HG03460 (cell line): Measurements from ENCODE around the gene CYP19A1.

ENCODE experiments used
- ATAC-seq: cut with Tn5 transposase; IDR thresholded peaks from one replicate; pipeline ENCODE4 v1.9.1; 2021; ENCODE audit not compliant: unreplicated experiment

The CYP19A1 gene

GRCh38 chr15:51224428-51224827 lies 114.0 kb downstream of the CYP19A1 start:
- no peak for ATAC-seq

DNA sequence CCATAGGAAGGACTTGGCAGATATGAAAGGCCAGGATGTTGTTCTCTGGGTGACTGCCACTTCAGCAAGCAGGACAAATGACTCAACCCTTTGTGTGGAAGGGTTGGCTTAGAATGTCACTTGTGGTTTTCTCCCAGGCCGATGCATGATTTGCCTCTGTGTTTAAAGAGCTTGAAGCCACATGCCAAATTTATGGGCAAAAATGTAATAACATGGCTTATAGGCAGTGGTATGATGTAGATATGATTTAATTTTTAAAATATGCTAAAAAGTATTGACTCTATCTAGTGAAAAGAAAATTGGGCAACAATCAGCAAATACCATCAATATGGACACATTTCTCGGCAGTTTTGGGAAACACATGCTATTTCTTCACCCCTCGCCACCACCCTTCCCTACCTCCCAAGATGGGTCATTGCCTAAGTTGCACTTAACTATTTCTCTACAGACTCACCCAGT lies 114.6 kb downstream of the CYP19A1 start:
- ATAC-seq, result no peak

GRCh38 chr15:51218299-51218938 lies 120.0 kb downstream of the CYP19A1 start:
- ATAC-seq, result no peak

DNA sequence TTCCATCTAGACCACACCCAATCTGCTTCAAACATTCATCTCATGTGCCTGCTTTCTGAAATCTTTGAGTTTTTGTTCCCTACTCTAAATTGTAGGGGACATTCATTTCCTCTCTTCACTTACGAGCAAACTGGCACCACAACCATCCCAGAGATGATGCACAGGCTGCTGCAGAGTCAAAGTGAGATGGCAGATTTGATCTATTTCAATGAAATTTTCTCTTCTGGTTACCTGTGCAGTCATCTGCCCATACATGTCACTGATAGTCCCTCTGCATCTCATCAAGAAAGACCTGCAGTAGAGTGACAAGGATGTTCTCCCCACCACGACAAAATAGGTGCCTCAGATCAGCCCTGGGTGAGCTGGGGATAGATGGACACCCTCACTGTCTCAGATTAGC lies 125.5 kb downstream of the CYP19A1 start:
- ATAC-seq, result no peak

- ATAC-seq, result no peak
Measured at GRCh38 chr15:51212239-51212638, 126.2 kb downstream of the CYP19A1 start.

DNA sequence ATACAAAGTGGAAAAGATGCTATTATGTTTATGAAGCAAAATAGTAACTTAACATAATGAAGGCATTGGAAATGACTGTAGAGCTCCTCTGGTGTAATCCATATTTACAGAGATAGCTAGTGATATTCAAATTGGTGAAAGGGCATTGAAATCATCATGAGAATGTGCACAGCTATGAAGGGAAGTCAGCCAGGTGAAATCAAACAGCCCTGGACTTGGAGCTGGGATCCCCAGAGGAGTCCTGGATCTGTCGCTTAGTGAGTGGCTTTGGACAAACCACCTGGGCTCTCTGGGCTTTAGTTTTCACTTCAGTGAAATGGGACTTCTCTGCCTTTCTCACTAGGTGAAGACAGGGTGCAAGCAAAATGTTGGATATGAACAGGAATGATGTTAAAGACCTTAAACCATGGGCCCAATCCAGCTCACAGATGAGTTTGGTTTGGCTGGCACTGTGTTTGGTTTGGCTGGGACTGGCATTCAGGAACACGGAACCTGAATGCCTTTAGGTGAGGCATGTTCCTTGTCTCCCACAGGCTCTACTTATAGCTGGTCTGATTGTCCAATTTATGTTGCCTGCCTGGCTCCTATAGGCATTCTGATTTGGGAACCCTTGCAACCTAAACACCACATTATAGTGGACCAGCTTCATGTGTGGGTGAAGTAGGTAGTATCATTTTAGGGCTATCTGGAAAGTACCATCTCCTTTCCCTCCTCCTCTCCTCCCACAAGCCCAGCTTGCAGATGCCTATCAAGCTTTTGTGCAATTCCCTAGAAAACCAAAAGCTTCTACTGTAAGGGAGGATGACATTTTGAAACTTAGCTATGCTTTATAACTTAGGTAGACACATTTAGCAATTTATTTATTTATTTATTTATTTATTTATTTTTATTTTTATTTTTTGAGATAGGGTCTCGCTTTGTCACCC lies 133.1 kb downstream of the CYP19A1 start:
- ATAC-seq, result no peak

- no peak for ATAC-seq
Measured at GRCh38 chr15:51203797-51204196, 134.6 kb downstream of the CYP19A1 start.

DNA sequence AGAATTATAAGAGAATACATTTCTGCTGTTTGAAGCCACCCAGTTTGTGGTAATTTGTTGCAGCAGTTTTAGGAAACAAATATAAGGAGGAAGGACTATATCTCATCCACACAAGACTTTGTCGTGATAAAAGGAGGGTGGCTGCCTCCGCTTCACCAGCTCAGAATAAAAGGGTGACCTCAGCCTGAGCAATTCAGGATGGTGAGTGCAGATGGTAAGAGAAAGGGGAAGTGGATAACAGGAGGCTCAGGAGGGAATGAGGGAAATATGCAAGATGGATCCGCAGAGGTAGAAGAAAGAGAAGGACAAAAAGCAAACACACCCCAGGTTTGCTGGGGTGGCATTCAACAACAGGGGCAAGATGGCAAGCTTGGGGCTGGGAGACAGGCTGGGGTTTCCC lies 135.6 kb downstream of the CYP19A1 start:
- ATAC-seq, result no peak

- ATAC-seq, result no peak
Measured at GRCh38 chr15:51201581-51201980, 136.8 kb downstream of the CYP19A1 start.

GRCh38 chr15:51200792-51201191 lies 137.6 kb downstream of the CYP19A1 start:
- no peak for ATAC-seq

GRCh38 chr15:51199541-51199940 lies 138.9 kb downstream of the CYP19A1 start:
- ATAC-seq, result no peak

GRCh38 chr15:51198701-51199232 lies 139.6 kb downstream of the CYP19A1 start:
- no peak for ATAC-seq

DNA sequence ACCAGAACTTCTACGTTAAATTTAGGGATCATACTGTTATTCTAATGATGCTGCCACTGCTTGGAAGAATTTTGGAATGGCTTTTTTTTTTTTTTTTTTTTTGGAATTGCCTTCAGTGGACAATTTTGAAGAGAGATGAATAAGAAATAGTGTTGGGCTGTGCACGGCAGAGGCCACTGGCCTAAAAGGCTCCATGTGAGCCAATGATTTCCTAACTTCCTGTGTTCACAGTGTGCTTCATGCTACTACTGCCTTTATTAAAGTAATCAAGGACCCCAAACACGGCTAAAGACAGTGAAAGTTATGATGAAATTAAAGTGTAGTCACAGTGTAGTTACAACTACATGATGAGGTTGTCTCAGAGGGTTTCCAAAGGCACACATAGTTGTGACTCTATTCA lies 142.9 kb downstream of the CYP19A1 start:
- no peak for ATAC-seq

- no peak for ATAC-seq
Measured at GRCh38 chr15:51193979-51194378, 144.4 kb downstream of the CYP19A1 start.

DNA sequence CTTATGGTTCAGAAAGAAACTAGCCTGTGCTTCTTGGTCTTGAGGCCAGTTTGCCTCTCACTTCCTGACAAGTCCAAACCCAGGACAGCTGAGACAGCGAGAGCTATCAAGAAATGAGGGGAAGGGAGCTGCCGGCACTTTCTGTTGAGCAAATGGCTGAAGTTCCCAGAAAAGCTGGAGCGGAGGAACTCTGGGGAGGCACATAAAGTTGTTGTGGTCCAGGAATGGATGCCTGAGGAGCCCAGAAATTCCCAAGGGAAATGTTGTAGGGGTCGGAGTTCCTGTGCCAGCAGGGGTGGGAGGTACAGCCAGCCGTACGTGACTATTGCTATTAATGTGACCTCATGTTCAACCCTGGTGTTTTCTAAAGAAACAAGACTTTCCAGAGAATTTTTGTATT lies 144.9 kb downstream of the CYP19A1 start:
- no peak for ATAC-seq

GRCh38 chr15:51192521-51193280 lies 145.7 kb downstream of the CYP19A1 start:
- ATAC-seq, result no peak

DNA sequence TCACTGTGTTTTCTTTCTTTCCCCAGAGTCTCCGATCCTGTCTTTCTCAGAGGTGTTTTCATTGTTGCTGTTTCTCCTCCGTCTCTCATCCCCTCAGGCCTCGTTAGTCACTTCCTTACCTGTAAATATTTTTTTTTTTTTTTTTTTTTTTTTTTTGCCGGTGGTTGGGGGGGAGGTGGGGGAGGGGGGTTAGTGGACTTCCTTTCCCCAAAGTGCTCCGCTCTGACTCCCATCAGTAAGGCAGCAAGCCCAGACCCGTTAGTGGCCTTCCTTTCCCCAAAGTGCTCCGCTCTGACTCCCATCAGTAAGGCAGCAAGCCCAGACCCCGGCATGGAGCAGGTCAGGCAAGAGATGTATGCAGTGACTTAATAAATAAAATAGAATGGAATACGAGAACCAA lies 146.6 kb downstream of the CYP19A1 start:
- ATAC-seq, result no peak

- no peak for ATAC-seq
Measured at GRCh38 chr15:51191072-51191670, 147.2 kb downstream of the CYP19A1 start.

GRCh38 chr15:51190424-51191068 lies 147.8 kb downstream of the CYP19A1 start:
- no peak for ATAC-seq

DNA sequence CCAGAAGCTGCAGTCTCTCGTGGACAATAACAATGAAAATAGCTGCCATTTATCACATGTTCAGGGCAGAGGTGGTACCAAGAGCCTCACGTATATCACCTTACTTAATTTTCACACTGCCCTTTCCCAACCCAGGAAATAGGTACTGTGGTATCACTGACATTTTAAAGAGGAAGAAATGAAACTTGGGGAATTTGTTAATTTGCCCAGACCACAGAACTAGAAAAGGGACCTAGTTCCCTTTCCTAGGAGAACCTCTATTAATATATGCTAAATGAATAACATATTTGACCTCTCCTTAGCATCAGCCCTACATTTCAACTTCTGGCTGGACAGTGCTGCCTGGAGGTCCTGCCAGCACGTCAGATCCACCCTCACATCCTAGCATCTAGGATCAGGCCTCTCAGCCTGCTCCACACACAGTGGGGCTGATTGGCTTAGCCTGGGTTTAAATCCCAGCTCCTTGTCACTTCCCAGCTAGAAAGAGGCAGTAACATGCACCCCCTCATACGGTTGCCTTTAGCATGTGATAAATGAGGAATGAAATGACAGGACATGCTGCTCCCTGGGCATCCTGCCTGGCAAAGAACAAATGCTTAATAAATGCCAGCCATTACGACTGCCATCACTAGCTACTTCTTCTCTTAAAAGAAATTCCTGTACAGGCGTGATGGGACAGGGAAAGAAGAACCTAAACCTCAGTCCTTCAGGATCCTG lies 148.6 kb downstream of the CYP19A1 start:
- no peak for ATAC-seq
